GM12864 (cell line): ENCODE data around the gene OBSCN.

Source experiments
- DNase-seq: peaks from one replicate; pipeline ENCODE4 v3.0.0-alpha.2; 2011; ENCODE audit warnings: low read depth
- H3K4me3 ChIP-seq: 2 replicates; pipeline ENCODE4 v1.5.1; 2011; ENCODE audit warnings: mild to moderate bottlenecking, low read depth, low read length, control low read depth
- TF ChIP-seq, protein P1 (sequence below): IDR thresholded peaks from 2 replicates; pipeline ENCODE4 v1.5.1; 2011; ENCODE audit warnings: low read depth, mild to moderate bottlenecking, moderate library complexity, low read length, control low read depth, inconsistent platforms; ENCODE audit errors: missing control alignments

Gene OBSCN

GRCh38 chr1:228284148-228284495 is 76.3 kb downstream of the OBSCN start:
- DNase-seq: no peak
- H3K4me3 ChIP-seq: no peak overlapping the region
- TF ChIP-seq, protein P1, sequence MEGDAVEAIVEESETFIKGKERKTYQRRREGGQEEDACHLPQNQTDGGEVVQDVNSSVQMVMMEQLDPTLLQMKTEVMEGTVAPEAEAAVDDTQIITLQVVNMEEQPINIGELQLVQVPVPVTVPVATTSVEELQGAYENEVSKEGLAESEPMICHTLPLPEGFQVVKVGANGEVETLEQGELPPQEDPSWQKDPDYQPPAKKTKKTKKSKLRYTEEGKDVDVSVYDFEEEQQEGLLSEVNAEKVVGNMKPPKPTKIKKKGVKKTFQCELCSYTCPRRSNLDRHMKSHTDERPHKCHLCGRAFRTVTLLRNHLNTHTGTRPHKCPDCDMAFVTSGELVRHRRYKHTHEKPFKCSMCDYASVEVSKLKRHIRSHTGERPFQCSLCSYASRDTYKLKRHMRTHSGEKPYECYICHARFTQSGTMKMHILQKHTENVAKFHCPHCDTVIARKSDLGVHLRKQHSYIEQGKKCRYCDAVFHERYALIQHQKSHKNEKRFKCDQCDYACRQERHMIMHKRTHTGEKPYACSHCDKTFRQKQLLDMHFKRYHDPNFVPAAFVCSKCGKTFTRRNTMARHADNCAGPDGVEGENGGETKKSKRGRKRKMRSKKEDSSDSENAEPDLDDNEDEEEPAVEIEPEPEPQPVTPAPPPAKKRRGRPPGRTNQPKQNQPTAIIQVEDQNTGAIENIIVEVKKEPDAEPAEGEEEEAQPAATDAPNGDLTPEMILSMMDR: no peak

GRCh38 chr1:228284521-228284920 is 76.7 kb downstream of the OBSCN start:
- DNase-seq: no peak
- TF ChIP-seq, protein P1: no peak
- no peak overlapping the region for H3K4me3 ChIP-seq

DNA sequence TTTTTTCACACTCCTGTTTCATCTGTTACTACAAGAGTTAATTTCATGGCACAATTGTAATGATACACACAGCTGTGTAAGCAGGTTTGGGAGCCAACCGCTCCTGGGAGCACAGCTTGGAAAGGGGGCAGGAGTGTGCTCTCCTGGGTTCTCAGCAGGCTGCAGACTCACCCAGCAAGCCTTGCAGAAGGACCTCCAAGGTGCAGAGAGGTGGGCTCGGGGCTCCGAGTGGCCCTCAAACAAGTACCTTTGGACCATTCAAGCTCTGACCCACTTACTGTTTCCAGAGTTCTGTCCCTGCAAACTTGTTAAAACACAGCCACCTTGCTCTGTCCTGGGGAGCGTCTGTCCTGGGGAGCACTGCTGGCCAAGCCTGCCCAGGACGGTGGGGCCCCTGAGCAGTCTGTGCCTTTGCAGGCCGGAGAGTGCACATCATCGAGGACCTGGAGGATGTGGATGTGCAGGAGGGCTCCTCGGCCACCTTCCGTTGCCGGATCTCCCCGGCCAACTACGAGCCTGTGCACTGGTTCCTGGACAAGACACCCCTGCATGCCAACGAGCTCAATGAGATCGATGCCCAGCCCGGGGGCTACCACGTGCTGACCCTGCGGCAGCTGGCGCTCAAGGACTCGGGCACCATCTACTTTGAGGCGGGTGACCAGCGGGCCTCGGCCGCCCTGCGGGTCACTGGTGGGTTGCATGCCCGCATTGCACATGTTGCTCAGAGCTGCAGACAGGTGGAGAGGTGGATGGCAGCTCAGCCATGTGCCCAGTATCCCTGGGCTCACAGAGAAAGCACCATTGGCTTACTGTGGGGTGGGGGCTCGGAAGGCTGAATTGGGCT is 78.0 kb downstream of the OBSCN start:
- H3K4me3 ChIP-seq: no peak overlapping the region
- TF ChIP-seq, protein P1: no peak
- no peak for DNase-seq

DNA sequence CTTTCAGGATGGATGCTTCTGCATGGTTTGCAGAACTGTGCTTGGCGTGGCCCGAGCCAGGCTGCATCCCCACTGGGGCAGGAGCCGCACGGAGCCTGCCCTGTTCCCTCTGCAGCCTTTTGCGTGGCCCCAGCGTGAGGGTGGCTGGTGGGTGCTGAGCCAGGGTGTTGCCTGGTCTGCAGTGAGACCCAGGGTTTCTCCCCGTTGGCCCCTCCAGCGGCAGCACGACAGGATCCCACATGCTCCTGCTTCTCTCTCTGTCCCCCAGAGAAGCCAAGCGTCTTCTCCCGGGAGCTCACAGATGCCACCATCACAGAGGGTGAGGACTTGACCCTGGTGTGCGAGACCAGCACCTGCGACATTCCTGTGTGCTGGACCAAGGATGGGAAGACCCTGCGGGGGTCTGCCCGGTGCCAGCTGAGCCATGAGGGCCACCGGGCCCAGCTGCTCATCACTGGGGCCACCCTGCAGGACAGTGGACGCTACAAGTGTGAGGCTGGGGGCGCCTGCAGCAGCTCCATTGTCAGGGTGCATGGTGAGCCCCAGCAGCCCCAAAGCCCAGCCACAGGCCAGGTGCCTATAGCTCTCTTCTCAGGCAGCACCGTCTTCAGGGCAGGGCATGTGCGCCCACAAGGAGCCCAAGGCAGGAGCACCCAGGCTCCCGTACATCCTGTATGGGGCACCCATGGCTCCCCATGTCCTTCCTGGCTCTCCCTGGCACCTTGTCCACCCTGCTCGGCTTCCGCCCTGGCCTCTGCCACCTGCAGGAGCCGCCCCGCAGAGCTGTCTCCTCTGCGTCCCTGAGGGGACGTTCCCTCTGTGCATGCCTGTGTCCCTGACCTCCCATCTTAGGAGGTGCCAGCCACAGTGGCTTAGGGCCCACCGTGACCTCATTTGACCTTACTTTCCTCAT is 78.9 kb downstream of the OBSCN start:
- no peak for DNase-seq
- TF ChIP-seq, protein P1: no peak
- H3K4me3 ChIP-seq: no peak overlapping the region

DNA sequence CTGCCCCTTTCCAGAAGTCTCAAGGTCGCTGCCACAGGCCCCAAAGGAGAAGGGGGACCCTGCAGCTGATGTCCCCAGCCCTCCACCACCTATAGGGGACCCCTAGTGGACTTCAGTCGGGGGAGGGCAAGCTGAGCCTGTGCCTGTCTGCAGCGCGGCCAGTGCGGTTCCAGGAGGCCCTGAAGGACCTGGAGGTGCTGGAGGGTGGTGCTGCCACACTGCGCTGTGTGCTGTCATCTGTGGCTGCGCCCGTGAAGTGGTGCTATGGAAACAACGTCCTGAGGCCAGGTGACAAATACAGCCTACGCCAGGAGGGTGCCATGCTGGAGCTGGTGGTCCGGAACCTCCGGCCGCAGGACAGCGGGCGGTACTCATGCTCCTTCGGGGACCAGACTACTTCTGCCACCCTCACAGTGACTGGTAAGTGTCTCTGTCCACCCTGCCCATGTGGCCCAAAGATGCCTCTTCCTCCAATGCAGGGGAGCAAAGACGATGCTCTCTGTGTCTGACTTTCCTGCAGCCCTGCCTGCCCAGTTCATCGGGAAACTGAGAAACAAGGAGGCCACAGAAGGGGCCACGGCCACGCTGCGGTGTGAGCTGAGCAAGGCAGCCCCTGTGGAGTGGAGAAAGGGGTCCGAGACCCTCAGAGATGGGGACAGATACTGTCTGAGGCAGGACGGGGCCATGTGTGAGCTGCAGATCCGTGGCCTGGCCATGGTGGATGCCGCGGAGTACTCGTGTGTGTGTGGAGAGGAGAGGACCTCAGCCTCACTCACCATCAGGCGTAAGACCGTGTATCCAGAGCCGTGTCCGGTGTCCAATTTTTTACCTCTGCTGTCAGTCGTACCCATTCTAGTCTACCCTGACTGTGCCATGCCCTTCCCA is 79.9 kb downstream of the OBSCN start:
- no peak overlapping the region for H3K4me3 ChIP-seq
- TF ChIP-seq, protein P1: no peak
- no peak for DNase-seq

GRCh38 chr1:228288536-228289238 is 80.8 kb downstream of the OBSCN start:
- TF ChIP-seq, protein P1: no peak
- H3K4me3 ChIP-seq: no peak overlapping the region
- no peak for DNase-seq
